ENCODE data around the gene CLTA.
"Not testable (repeated sequence)": the region's sequence is repeated elsewhere in the genome, so short reads cannot be mapped to it uniquely, and the experiment has no call there.

CLTA gene

DNA sequence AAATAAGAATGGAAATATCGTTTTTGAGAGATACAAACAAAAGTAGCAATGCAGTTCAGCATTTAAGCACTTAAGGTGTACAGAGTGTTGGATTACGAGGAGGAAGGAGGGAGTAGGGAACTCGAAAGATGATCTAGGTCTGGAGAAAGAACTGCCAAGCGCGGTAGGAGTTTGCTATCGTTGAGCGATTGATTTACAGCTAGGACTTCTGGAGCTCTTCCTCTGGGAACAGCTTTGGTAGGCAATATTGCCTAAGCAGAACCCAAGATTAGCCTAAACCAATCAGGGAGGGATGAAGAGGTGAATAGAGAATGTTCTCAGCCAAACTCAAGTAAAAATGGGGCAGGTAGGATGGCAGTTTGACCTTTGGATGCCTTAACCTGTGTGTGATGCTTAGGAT lies 965 bp downstream of the CLTA start:
- no peak for DNase-seq

DNA sequence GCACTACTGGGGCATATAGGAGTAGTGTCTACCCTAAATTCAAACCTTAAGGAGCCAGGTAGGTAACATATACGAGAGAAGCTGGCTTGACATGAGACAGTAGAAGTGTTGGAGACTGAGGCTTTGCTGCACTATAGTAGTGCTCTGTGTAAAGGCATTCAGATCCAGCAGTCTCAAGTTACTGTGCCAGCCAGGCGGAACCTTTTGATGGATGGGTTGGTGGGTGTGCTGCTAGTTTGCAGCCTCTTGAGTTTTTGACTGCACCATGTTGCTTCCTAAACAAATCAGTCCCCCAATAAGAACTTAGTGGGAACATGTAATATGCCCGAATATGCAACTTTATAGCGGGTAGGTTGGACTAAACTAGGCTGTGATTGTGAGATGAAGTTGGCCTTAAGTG lies 1.5 kb downstream of the CLTA start:
- no peak for DNase-seq

DNA sequence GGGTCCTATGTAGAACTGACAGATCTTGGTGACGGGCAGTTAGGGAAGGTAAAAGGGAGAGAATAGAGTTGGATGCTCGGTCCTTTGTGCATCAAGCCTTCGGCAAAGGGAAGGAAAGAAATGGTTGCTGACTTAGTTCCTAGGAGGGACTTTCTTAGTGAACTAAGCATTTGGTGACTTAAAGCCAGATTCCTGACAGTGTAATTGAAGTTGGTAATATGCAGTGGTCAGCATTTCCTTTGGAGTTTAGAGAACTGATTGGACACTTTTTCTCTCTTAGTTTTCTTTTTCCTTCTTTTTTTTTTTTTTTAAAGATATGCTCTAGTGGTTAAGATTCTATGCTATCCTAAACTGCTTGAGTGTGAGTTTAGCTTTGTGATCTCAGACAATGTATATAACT lies 2.3 kb downstream of the CLTA start:
- DNase-seq = no peak

DNA sequence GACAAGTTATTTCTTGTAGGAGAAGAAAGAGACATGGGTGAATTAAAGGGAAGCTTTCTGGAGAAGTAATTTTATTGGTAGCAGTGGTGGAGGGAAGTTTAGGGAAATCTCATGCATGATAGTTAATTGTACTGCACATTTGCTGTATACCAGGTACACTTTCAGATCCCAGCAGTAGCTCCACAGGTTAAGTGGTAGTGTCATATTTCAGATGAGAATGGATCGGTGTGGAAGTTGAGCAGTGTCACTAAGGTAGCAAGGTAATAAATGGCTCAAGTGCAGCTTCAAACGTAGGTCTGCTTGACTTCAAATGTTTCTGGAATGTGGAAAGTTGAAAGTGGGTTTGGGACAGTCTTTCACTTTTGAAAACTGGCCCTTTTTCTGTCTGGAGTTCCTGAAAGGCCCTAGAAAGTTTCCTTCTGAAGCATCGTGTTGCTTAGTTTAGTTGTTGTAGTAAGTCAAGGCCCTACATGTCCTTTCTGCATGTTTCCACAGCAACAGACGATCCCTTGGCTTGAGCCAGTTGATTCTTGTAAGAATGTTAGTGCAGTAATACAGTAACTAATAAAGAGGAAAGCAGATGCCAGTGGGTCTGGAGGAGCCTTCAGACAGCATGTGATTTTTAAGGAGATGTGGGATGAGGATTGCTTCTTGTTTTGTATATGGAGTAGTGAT lies 3.7 kb downstream of the CLTA start:
- no peak for DNase-seq

DNA sequence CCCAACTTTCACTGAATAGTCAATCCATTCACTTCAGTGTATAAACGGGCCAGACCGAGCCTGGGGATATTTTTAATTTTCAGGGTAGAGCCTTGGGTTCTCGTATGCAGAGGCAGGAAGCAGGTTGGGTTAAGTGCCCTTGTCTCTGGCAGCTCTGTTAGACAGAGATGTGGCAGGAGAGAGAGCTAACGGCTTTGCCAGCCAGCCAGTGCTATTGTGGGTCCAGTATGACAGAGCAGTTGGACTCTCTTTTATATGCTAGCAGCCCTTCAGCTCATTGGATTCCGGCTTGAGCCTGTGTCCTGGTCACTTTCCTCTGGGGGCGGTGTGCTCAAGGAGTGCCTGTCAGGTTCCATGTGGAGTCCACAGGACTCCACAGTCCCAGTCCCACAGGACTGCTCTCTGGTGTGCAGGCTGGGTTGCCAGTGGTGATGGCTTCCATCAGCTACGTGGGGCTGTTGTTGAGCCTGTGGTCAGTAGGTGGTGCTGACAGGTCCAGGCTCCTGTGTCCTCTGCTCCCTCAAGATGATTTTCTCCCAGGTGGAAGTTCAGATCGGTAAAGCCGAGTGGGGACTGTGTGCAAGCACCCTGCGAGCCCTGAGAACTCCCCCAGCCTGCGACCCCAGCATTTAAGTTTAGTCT lies 14.3 kb downstream of the CLTA start:
- DNase-seq = no peak

DNA sequence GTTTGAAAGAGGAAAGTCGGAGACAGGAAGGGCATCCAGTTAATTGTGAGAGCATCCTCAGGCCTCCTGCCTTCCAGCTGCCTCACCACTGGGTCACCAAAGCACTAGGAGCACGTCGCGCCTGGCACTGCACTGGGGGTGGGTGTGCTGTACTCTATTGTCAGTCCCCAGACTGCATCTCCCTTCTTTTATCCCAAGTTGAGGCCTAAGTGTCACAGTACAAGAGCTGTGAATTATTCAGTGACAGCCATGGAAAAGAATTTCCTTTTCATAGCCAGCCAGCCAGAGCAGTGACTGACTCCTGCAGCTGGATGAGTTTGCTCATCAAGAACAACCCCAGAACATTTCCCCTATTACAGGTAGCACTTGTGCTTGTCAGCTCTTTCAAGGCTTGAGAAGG lies 16.3 kb downstream of the CLTA start:
- no peak for DNase-seq

DNA sequence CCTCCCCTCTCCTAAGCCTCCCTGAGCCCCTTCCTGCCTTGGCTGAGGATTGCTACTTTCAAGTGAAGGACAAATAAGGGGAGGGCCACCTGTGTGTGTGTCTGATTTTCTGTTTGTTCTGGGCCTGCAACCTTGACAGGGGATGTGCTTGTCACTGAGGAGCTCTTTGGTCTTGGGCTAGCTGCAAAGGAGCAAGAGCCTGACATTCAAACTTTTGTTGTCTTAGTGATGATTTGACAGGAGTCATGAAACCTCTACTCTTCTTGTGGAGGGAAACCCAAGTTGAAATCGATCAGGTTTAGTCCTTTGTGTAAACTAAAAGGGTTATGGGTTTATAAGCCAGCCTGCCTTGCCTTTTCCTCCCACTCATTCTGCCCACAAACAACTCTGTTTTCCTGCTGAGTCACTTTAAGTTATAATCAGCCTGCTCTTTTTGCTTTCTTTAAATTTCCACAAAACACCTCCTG lies 16.9 kb downstream of the CLTA start:
- DNase-seq = no peak

DNA sequence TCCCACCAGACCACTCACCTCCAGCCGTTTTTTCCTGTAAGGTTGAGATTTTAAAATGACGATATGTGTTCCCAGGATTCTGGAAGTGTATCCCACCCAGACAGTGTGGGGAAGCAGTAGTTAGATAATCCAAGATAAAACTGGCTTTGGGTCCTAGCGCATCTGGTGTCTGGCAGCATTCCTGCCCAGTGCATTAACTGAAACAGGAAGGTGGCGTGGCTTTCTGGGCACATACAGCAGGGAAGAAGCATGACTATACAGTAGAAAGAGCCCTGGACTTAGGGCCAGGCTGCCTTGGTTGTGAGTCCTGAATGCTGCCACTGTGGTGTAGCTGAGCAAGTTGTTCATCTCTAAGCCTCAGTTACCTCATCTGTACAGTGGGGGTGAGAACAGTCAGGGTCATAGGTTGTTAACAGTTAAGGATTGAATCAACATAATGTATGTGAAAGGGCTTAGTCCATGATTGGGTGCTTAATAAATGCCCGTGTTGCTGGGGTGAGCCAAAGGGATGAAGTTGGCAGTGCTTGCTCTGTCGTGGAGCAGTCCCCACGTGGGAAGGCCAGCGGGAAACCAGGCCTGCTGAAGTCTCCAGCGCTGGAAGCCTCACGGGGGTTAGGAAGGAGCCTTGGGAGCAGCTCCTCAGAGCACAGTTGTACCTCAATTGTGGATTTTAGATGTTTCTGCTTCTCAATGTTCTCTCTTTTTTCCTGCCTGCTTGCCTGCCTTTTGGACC lies 18.0 kb downstream of the CLTA start:
- DNase-seq = no peak

DNA sequence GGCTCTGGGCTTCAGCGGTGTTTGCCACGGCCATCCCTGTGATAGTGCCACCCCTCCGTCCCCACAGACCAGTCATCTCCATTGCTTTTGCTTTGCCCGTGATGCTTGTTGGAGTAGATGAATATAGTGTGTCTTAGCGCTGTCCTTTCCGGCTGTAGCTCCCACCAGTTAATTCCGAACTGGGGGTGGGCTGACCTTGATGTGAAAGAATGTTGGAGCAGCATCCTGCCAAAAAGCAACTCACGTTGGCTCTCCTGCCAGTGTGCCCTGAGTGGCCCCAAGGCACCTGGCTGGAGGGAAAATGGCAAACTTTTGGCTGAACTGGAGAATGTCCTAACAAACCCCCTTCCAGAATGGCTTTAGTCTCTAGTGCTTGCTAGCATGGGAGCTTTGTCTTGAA lies 20.0 kb downstream of the CLTA start:
- no peak for DNase-seq

DNA sequence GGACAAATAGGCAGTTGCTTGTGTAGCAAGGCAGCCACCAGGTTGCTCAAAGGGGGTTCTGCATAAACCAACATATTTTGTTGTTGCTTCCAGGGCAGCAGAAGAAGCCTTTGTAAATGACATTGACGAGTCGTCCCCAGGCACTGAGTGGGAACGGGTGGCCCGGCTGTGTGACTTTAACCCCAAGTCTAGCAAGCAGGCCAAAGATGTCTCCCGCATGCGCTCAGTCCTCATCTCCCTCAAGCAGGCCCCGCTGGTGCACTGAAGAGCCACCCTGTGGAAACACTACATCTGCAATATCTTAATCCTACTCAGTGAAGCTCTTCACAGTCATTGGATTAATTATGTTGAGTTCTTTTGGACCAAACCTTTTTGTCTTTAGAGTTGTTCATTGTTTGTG lies 20.8 kb downstream of the CLTA start:
- DNase-seq = no peak

DNA sequence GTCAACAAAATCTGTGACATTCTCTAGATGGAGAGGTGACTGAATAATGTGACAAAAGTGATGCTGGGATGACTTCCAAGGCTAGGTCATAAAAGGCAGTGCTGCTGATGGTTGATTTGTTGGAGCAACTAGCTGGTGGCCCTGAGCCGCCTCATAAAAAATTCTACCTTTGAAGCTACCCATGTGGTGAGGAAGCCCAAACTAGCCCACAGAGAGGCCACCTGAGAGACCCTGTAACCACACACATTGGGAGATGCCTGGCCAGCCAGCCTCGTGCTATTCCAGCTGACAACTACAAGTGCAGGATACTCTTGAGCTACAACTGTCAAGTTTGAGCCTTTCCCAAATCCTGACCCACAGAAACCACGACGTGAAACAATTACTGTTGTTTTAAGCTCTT lies 22.7 kb downstream of the CLTA start:
- DNase-seq = no peak

DNA sequence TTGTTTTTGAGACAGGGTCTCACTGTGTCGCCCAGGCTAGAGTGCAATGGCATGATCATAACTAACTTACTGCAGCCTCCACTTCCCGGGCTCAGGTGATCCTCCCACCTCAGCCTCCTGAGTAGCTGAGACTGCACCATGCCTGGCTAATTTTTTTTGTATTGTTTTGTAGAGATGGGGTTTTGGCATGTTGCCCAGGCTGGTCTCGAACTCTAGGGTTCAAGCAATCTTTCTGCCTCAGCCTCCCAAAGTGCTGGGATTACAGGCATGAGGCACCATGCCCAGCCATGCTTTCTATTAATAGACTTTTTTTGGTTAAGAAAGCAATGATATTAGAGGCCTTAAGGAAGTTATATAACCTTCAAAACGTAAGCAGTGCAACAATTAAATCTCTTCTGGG lies 23.3 kb downstream of the CLTA start:
- no peak for DNase-seq

DNA sequence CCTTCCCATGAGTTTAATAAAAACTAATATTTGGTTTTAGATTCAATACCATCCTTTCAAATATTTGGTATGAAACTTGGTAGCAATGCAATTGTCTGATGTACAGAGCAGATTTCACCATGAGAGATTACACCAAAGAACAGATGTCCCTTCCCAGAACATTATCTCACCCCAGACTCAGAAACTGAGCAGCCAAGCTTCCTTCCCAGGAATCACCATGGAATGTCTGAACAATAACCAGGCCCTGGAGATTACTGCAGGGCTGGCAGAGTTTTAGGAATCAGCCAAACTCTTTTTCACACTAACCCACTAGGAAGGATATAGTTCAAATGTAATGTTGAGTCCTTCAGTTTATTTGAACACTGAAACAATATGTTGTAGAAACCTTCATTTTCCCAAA lies 23.9 kb downstream of the CLTA start:
- no peak for DNase-seq

DNA sequence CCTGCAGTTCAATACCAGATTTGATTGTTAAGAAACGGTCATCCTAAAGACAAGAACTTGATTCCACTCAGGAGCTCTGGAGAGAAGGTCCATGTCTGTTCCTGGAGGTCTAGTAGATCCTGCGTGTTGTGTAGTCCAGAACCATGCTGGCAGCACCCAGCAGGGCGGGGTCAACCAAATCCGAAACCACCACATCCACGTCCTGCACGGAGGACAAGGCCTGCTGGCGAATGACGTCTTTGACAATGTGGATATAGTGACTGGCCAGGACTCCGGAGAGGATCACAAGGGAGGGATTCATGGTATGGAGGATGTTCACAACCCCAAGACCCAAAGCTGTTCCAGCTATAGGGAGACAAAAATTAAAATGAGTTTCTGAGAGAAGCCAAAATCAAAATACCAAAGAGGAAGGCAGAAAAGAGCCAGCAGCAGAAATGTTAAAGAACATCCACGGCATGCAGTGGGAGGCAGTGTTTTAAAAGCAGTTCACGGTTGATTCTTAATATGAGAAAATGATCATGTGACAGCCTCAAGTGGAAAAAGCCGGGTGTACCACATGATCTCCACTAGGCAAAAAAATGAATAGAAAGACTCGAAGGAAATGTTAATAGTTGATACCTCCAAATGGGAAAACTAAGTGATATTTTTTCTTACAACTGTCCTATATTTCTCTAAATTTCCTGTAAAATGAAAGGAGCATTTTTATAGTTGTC lies 26.7 kb downstream of the CLTA start:
- no peak for DNase-seq

DNA sequence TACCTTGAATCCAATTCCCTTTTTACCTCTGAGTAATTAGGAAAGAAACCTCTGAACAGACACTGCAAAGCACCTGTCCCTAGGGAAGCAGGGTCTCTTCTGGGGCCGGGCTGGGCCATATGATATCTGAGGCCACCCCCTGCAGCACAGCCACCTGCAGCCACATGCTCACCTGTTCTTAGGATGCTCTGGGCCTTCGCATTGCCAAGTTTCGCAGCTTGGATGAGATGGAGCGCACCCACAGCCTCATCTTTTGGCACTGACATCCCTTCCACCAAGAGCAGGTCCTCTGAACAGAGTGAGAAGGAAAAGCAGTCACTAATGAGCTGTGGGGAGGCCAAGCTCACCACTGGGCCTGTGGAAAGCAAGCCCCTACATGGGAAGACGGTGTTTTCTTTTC lies 27.3 kb downstream of the CLTA start:
- DNase-seq = no peak

DNA sequence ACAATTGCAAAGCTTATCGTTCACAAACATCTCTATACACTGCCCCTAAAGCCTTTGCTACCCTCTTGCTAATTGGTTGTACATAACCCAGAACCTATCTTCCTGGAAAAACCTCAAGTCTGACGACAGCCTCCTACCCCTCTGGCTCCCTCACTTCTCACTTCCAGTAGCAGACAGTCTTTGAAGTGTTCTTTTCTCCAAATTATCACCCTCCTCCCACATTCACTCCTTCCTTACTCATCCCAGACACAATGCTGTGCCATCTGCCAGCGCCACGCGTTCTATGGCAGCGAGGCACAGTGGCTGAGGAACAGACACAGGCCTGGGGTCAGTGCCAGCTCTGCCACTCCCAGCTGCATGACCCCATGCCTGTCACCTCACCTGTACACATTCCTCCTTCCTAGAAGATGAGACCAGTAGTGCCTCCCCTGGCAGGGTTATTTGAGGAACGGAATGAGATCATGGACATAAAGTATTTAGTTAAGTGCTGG lies 27.7 kb downstream of the CLTA start:
- no peak for DNase-seq

DNA sequence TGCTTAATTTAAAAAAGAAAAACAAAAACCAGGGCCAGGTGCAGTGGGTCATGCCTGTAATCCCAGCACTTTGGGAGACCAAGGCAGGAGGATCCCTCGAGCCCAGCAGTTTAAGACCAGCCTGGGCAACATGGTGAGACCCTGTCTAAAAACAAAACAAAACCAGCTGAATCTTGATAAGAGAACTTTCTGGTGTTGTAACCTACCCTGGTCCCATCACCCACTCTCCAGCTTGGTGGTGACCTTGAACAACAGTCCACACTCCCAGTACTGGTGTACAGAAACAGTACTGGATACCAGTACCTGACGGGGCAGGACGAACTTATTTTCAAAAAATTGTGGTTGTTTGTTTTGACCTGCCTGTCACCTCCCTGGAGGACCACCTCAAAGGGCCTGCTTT lies 30.9 kb downstream of the CLTA start:
- DNase-seq = no peak

DNA sequence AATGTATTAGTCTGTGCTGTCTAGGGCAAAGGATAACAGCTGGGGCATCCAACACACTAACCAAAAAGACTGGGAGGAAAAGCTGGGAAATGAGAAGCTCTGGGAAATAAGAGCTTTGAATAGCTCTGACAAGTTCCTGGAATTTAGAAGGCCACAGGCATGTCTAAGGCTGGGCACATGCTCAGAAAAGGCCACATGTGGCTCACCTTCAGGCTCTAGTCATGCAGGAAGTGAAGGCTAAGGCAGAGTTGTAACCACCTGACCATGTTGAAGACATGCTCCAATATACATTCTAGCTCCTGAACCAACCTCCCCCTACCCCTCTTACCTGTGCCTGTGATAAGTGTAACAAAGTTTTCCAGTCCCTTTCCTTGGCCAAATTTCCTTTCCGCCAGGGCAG lies 31.7 kb downstream of the CLTA start:
- no peak for DNase-seq

DNA sequence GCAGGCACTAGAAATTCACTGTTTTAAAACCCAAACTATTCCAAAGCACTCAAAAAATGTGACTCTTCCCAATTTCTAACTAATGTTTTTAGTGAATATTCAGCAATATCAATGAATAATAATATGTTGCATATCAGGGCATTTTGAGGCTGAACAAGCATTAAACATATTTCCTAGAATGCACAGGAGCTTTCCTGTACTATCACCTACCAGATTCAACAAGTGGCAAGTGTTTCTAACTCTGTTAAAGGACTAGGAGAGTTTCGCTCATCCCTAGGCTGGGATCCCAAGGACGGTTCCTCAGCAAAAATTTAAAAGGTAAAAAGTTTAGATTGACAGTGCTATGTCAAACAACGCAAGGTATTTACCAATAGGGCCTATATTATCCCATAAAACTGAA lies 46.5 kb downstream of the CLTA start:
- DNase-seq = no peak

DNA sequence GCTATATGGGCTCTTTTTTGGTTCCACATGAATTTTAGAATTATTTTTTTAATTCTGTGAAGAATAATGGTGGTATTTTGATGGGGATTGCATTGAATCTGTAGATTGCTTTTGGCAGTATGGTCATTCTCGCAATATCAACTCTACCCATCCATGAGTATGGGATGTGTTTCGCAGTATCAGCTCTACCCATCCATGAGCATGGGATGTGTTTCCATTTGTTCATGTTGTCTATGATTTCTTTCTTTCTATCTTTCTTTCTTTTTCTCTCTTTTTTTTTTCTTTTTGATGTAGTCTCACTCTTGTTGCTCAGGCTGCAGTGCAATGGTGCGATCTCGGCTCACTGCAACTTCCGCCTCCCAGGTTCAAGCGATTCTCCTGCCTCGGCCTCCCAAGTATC lies 48.5 kb downstream of the CLTA start:
- not testable (repeated sequence) for DNase-seq

DNA sequence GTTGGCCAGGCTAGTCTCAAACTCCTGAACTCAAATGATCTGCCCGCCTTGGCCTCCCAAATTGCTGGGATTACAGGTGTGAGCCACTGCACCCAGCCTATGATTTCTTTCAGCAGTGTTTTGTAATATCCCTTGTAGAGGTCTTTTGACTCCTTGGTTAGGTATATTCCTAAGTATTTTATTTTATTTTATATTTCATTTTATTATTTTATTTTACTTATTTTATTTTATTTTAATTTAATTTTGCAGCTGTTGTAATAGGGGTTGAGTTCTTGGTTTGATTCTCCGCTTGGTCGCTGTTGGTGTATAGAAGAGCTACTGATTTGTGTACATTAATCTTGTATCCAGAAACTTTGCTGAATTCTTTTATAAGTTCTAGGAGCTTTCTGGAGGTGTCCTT lies 49.0 kb downstream of the CLTA start:
- not testable (repeated sequence) for DNase-seq

DNA sequence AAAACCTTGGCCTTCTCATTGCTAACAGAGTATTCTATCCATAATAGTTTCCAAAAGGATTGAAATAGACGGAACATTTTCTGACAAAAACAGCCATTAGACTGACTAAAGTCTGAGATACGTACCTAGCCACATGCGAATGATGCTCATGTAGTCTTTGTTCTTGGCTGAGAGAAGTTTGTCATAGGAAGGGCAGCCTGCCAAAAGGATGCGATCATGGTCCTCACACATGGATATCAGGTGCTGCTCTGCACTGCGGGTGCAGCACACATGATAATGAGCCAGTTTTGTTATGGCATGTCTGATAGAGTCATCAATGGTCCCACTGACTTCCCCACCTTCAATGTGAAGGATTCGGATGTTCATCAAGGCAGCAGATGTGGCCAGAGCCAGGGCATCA lies 55.2 kb downstream of the CLTA start:
- no peak for DNase-seq

DNA sequence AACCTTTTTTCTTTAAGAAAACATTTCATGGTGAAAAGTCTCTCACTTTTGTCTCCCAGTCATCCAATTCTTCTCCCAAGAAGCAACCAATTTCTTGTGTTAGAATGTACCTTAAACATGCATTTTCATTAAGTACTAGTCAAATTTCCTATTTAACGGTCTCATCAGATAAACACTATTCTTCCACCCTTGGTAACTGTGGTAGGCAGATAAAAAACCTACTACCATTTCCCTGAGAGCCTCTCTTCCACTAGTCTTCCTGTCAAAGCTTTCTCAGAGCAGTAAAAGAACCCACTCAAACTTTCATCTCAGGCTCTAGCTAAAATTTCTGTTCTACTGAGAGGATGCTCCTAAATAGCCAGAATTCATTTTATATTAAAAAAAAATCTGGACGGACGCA lies 56.6 kb downstream of the CLTA start:
- DNase-seq = no peak

DNA sequence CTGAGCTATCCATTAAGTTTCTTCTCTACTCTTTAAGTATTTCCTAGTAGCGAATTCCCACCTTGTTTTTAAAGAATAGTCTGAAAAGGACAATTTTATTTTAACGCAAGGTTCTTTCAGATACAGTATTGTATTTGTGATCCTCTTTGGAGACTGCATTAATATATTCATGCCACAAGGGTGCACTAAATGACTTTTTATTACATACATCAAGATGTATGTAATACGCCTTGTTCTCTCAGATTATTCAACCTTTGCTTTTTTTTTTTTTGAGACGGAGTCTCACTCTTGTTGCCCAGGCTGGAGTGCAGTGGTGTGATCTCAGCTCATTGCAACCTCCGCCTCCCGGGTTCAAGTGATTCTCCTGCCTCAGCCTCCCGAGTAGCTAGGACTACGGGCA lies 57.3 kb downstream of the CLTA start:
- DNase-seq = not testable (repeated sequence)

All from activated CD4-positive, alpha-beta T cell treated with anti-CD3 and anti-CD28 coated beads for 1 hour (primary cell).